Urinary bladder (tissue), 4 donors: ENCODE data around the gene TNFAIP8. TPM values are rescaled to one million over a fixed set of nuclear protein-coding genes. Genes with fewer than 3 reads are reported as not detected.

Experiments used
- DNase-seq: peaks from one replicate; pipeline ENCODE4 v3.0.0-alpha.2; 2015; ENCODE audit errors: extremely low spot score
- H3K27ac ChIP-seq: one replicate; pipeline ENCODE4 v1.5.1; 2013; ENCODE audit warnings: low read depth, mild to moderate bottlenecking, moderate library complexity
- H3K36me3 ChIP-seq: one replicate; pipeline ENCODE4 v1.6.1; 2013; ENCODE audit warnings: mild to moderate bottlenecking, moderate library complexity; ENCODE audit not compliant: insufficient read depth
- H3K4me1 ChIP-seq: one replicate; pipeline ENCODE4 v1.6.1; 2013; ENCODE audit warnings: mild to moderate bottlenecking, moderate library complexity; ENCODE audit not compliant: insufficient read depth
- H3K4me3 ChIP-seq: one replicate; pipeline ENCODE4 v1.5.1; 2013; ENCODE audit warnings: low read depth, low read length
- WGBS: extraction: QIAGEN DNeasy Blood & Tissue Kit; methylation state at CpG from one replicate; pipeline ENCODE4 v1.1.7; 2013; 5-methylcytosine and 5-hydroxymethylcytosine counted together
- polyA plus RNA-seq: library from polyadenylated mRNA; stranded (reverse); fragments of 200-250 nt; gene quantifications from one replicate; pipeline ENCODE4 v1.2.3, GENCODE V29; 2013
- total RNA-seq: library from RNA; depleted of rRNA; stranded (reverse); fragments of >200 nt; gene quantifications from one replicate; pipeline ENCODE4 v1.2.3, GENCODE V29; 2014
- donor health status: healthy with polysubstance abuse.
- donor health status: healthy.

Gene TNFAIP8
- total and polyA plus RNA-seq, 2 donors: 21.6 to 49.9 TPM

DNA sequence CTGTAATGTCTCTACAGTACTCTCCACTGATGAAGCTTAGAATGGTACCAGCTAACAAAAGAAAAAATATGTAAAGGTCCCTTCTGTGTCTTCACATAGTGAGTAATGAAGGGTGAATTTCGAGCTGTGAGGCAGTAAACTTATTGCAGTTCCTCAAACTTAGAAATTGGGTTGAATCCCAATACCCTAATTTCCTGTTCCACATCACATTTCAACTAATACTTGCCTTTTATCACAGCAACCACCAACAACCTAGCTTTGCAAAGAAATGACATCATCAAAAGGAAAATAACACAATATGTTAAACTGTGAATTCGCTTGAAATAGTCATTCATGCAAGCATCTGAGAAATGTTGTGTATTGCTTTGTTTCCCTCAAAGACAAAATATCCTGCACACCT lies 9.4 kb upstream of the TNFAIP8 start:
- DNase-seq: no peak
- no peak overlapping the region for H3K27ac ChIP-seq
- no peaks in the 10 kb centered on the region for H3K36me3 ChIP-seq
- no peak overlapping the region for H3K4me3 ChIP-seq
- no peaks in the 10 kb centered on the region for H3K4me1 ChIP-seq
- WGBS: 96% methylated on average over 2 of the region's 2 CpGs

DNA sequence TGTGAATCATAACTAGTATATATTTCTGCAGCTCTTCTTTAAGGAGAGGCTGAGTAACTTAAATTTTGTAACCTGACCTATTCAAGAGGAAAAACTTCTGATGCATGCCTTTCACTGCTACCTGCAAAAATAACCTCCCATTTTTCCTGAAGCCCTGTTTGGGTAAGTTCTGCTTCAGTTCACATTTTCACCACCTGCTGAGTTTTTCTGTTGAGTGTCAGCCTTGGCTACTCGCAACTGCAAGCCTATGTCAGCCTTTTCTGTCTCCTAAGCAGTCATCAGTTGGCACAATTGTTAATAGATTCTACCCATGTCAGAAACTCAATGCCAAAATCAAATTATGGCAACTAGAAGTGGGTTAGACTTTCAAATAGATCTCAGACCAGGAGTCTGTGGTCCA lies 8.2 kb upstream of the TNFAIP8 start:
- 74% methylated on average over 1 of the region's 1 CpG for WGBS
- DNase-seq: no peak
- H3K4me3 ChIP-seq: no peak overlapping the region

GRCh38 chr5:119347991-119348390 lies 7.8 kb upstream of the TNFAIP8 start:
- H3K27ac ChIP-seq: no peak overlapping the region
- WGBS: 91% methylated on average over 1 of the region's 1 CpG
- no peak for DNase-seq
- no peak overlapping the region for H3K4me3 ChIP-seq
- no peaks in the 10 kb centered on the region for H3K4me1 ChIP-seq
- no peaks in the 10 kb centered on the region for H3K36me3 ChIP-seq

More for the DNA sequence above, 8.2 kb upstream of the TNFAIP8 start:
- Histone ChIP-seq H3K27ac (no peak overlapping the region), H3K36me3 (no peaks in the 10 kb centered on the region), H3K4me1 (no peaks in the 10 kb centered on the region)

- H3K27ac ChIP-seq: no peak overlapping the region
- 86% methylated on average over 2 of the region's 2 CpGs for WGBS
Observed at GRCh38 chr5:119353213-119353612, 2.6 kb upstream of the TNFAIP8 start.

GRCh38 chr5:119353686-119354366 lies 2.0 kb upstream of the TNFAIP8 start:
- no peak overlapping the region for H3K4me3 ChIP-seq
- H3K4me1 ChIP-seq: no peaks in the 10 kb centered on the region
- no peak overlapping the region for H3K27ac ChIP-seq
- DNase-seq: no peak
- no peaks in the 10 kb centered on the region for H3K36me3 ChIP-seq
- 80% methylated on average over 5 of the region's 5 CpGs for WGBS

More at GRCh38 chr5:119353213-119353612, 2.6 kb upstream of the TNFAIP8 start:
- Histone ChIP-seq H3K4me3 (no peak overlapping the region), H3K36me3 (no peaks in the 10 kb centered on the region), H3K4me1 (no peaks in the 10 kb centered on the region)
- no peak for DNase-seq

- no peaks in the 10 kb centered on the region for H3K4me1 ChIP-seq
- no peak overlapping the region for H3K4me3 ChIP-seq
- no peak overlapping the region for H3K27ac ChIP-seq
- 94% methylated on average over 10 of the region's 10 CpGs for WGBS
- no peaks in the 10 kb centered on the region for H3K36me3 ChIP-seq
- DNase-seq: no peak
Observed at GRCh38 chr5:119354537-119355243, 1.1 kb upstream of the TNFAIP8 start.

DNA sequence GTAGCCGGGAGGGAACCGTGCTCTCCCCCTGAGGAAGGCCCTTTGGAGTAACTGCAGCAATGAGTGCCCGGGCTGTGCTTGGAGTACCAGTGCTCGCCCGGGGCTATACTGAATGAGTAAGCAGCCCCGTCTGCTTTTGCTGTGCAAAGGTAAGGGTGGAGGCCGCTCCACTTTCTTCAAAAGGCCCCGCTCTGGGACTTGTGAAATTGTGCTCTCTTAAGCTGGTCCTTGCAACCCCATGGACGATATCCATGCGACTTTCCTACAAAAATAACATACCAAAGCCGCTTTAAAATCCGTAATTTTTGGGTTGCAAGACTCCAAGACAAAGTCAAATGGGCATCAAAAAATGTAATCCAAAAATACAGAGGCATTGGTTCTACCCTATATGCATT lies 578 bp upstream of the TNFAIP8 start:
- DNase-seq: no peak
- 72% methylated on average over 12 of the region's 12 CpGs for WGBS
- H3K4me1 ChIP-seq: no peaks in the 10 kb centered on the region
- peak overlapping the region; percentile 56 for H3K4me3 ChIP-seq
- peak overlapping the region; percentile 62 for H3K27ac ChIP-seq
- H3K36me3 ChIP-seq: no peaks in the 10 kb centered on the region

DNA sequence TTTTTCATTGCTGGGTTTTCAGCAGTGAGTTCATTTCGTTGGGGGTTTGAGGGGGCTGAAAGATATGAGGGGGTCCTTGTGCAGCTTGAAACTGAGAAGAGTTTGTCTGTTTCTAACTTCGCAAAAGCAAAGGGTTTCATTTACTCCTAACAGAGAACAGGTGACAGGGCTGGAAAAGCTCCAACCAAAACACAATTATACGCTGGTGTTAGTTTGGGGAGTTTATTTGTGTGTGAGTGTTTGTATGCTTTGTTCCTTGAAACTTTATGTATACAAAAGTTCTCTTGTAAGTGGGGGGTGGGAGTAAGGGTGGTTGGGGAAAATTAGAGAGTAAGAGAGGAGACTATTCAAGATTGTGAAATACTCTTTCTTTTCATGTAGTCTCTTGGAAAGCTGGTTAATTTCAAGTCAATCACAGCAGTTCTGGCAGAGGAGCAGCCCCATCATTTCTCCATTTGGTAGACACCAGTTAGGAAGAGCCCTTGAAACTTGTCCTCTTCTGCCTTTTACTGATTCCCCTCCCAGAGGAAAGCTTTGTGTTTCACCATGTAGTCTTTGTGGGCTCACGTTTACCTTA lies 881 bp downstream of the TNFAIP8 start:
- DNase-seq: no peak
- no peak overlapping the region for H3K27ac ChIP-seq
- no peaks in the 10 kb centered on the region for H3K36me3 ChIP-seq
- no peaks in the 10 kb centered on the region for H3K4me1 ChIP-seq
- WGBS: 20% methylated on average over 4 of the region's 4 CpGs
- H3K4me3 ChIP-seq: peak overlapping the region; percentile 56

- Histone ChIP-seq H3K36me3 (no peaks in the 10 kb centered on the region), H3K27ac (no peak overlapping the region), H3K4me1 (no peaks in the 10 kb centered on the region), H3K4me3 (no peak overlapping the region)
- WGBS: 62% methylated on average over 3 of the region's 3 CpGs
- no peak for DNase-seq
Observed at GRCh38 chr5:119357270-119357669, 1.5 kb downstream of the TNFAIP8 start.

- Histone ChIP-seq H3K4me1 (no peaks in the 10 kb centered on the region), H3K36me3 (no peaks in the 10 kb centered on the region), H3K27ac (no peak overlapping the region), H3K4me3 (no peak overlapping the region)
- WGBS: 85% methylated on average over 6 of the region's 6 CpGs
- no peak for DNase-seq
Observed at GRCh38 chr5:119357808-119358529, 2.1 kb downstream of the TNFAIP8 start.

GRCh38 chr5:119358530-119358900 lies 2.7 kb downstream of the TNFAIP8 start:
- Histone ChIP-seq H3K27ac (no peak overlapping the region), H3K36me3 (no peaks in the 10 kb centered on the region), H3K4me3 (no peak overlapping the region), H3K4me1 (no peaks in the 10 kb centered on the region)
- DNase-seq: no peak
- 87% methylated on average over 2 of the region's 2 CpGs for WGBS

GRCh38 chr5:119358901-119359603 lies 3.2 kb downstream of the TNFAIP8 start:
- Histone ChIP-seq H3K4me3 (no peak overlapping the region), H3K27ac (no peak overlapping the region), H3K4me1 (no peaks in the 10 kb centered on the region), H3K36me3 (no peaks in the 10 kb centered on the region)
- DNase-seq: no peak
- 93% methylated on average over 7 of the region's 7 CpGs for WGBS

DNA sequence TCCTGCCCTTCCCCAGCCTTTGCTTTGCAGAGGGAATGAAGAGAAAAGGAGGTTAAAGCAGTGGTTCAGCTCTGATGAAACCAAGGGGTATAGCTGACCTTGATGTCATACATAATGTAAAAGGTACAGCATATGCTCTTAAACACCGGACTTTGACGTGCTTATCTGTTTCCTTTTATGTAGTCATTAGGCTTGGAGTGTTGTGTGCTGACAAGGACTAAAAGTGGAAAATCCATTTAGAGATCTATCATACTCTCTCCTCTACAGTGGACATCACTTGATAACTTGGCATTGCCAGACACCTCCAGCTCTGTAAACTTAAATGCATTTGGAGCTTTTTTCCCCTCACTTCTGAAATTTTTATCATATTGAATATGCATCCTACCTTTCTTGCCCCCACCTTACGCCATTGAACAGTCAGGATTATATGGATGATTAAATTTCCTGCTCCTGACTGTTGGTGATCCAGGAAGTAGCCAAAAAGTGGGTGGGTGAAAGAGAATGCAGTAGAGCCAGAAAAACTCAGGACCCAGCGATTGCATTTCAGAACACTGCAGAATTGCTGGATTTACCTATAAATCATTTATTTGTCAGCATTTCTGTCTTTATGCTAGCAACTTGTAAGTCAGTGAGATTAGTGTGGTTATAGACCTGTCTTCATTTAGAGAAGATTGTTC lies 4.1 kb downstream of the TNFAIP8 start:
- H3K4me1 ChIP-seq: no peaks in the 10 kb centered on the region
- H3K36me3 ChIP-seq: no peaks in the 10 kb centered on the region
- H3K27ac ChIP-seq: no peak overlapping the region
- WGBS: 69% methylated on average over 4 of the region's 4 CpGs
- H3K4me3 ChIP-seq: no peak overlapping the region
- no peak for DNase-seq
